Neural cell (in vitro differentiated cells): ENCODE results near the gene ZNF692.

Source experiments
- CTCF ChIP-seq: fragments of 450-650 bp; IDR thresholded peaks from 2 replicates; pipeline ENCODE4 v1.5.1; 2014; ENCODE audit warnings: antibody characterized with exemption, mild to moderate bottlenecking, moderate library complexity; ENCODE audit not compliant: poor library complexity, severe bottlenecking
- EP300 ChIP-seq: fragments of 450-650 bp; conservative IDR thresholded peaks from 2 replicates; pipeline ENCODE4 v1.6.1; 2014; ENCODE audit warnings: antibody characterized with exemption, mild to moderate bottlenecking, moderate library complexity; ENCODE audit not compliant: poor library complexity, severe bottlenecking
- EZH2 ChIP-seq: fragments of 200-600, 300-800 bp; shearing (Covaris generic), sonication (generic); IDR thresholded peaks from 2 replicates; pipeline ENCODE4 v1.6.1; 2014; ENCODE audit warnings: antibody characterized with exemption, low read length, borderline replicate concordance, mild to moderate bottlenecking; ENCODE audit not compliant: insufficient read depth, poor library complexity, severe bottlenecking
- POLR2AphosphoS5 ChIP-seq: IDR thresholded peaks from 2 replicates; pipeline ENCODE4 v1.6.1; 2012
- REST ChIP-seq: IDR thresholded peaks from 2 replicates; pipeline ENCODE4 v1.6.1; 2012; ENCODE audit warnings: borderline replicate concordance
- TAF1 ChIP-seq: IDR thresholded peaks from 2 replicates; pipeline ENCODE4 v1.6.1; 2012; ENCODE audit warnings: low read depth

GRCh38 chr1:248834343-248834940 lies 24.4 kb downstream of the ZNF692 start:
- no peak for TF ChIP-seq EP300
- no peak for TF ChIP-seq CTCF
- TF ChIP-seq TAF1: no peak
- TF ChIP-seq EZH2: no peak
- TF ChIP-seq POLR2AphosphoS5: no peak
- TF ChIP-seq REST: no peak
